Esophagus squamous epithelium (tissue), 5 donors: Measurements from ENCODE around the gene CERT1. TPM values are rescaled to one million over a fixed set of nuclear protein-coding genes. Genes with fewer than 3 reads are reported as not detected.
"Not testable (repeated sequence)": the region's sequence is repeated elsewhere in the genome, so short reads cannot be mapped to it uniquely, and the experiment has no call there.

Experiments used
- DNase-seq: peaks from one replicate; lab custom pipeline; 2025; lab: John Stamatoyannopoulos, UW
- H3K27ac ChIP-seq, 4 donors: fragments of 200-600 bp; sonication (generic); one replicate each; pipeline ENCODE4 v1.5.1; 2016 to 2019; ENCODE audit warnings: mild to moderate bottlenecking in 1 of 4
- H3K27me3 ChIP-seq, 4 donors: fragments of 200-600 bp; sonication (generic); 1 replicate in 3 of 4; 2 replicates in 1 of 4; pipeline versions ENCODE4 v1.5.1 to v1.6.0; 2017 to 2021; ENCODE audit warnings: antibody characterized with exemption in 1 of 4
- H3K36me3 ChIP-seq, 3 donors: fragments of 200-600 bp; sonication (generic); one replicate each; pipeline ENCODE4 v1.5.1; 2016 to 2019
- H3K4me1 ChIP-seq, 3 donors: fragments of 200-600 bp; sonication (generic); one replicate each; pipeline ENCODE4 v1.5.1; 2017 to 2019
- H3K4me3 ChIP-seq, 4 donors: fragments of 200-600 bp; sonication (generic); 1 replicate in 3 of 4; 2 replicates in 1 of 4; pipeline ENCODE4 v1.5.1; 2016 to 2019; ENCODE audit warnings: mild to moderate bottlenecking in 2 of 4, moderate library complexity in 1 of 4
- H3K9me3 ChIP-seq, 3 donors: fragments of 200-600 bp; sonication (generic); one replicate each; pipeline ENCODE4 v1.5.1; 2016 to 2019
- POLR2A ChIP-seq, 4 donors: fragments of 450-650 bp; IDR thresholded peaks; one replicate each; pipeline ENCODE4 v1.6.1; 2017; ENCODE audit warnings: antibody characterized with exemption in 4 of 4, mild to moderate bottlenecking in 4 of 4, moderate library complexity in 3 of 4
- WGBS, 2 donors: methylation state at CpG; one replicate each; pipeline ENCODE4 v1.1.5; 2018; 5-methylcytosine and 5-hydroxymethylcytosine counted together
- intact Hi-C: fragments of 100-400 bp; cut with DNase I; formaldehyde crosslinking; loops from one replicate; pipeline ENCODE4 v1.15.0; 2022
- total RNA-seq, 4 donors: library from RNA; depleted of rRNA; stranded (reverse); fragments of >200 nt; gene quantifications; one replicate each; pipeline ENCODE4 v1.1.0, GENCODE V29; 2016
- TF ChIP-seq, protein P1 (sequence below), 6 experiments: fragments of 450-650 bp in 4 of 6; fragments of 200-600 bp in 2 of 6; sonication (generic) in 2 of 6; IDR thresholded peaks; one replicate each; pipeline ENCODE4 v1.5.1; 2016 to 2019; ENCODE audit warnings: antibody characterized with exemption in 6 of 6, mild to moderate bottlenecking in 4 of 6, moderate library complexity in 4 of 6
- donor health status: DM: yes; HTN: yes; CAD: no.

The CERT1 gene
- total RNA-seq, 4 donors from 2014 or later, result 19.8 to 29.9 (median 24.4) TPM

DNA sequence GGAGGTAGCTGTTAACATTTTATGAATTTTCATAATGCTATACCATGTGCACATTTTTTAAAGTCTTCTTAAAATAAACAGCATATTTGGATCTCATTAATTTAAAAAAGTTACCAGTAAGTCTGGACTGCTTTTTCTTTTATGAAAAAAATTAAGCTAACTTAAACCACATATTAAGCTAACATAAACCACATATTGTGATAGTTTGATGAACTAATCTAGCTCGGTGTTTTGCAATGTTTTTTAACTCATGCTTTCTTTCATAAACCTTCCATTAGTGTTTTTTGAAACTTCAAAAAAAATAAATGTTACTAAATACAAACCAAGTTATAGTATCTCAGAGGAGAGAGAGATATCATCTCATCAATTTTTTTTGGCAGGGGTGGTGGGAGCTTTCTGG is 26.8 kb upstream of the CERT1 start:
- no peak for DNase-seq
- intact Hi-C loops, result no loop called here
- H3K4me1 ChIP-seq, result peaks cover 0 to 34% (median 9%) of the 10 kb centered on the region in 3 donors
- H3K27me3 ChIP-seq, result no peaks in the 10 kb centered on the region
- peaks cover 0 to 14% (median 6%) of the 10 kb centered on the region in 3 donors for H3K9me3 ChIP-seq
- H3K4me3 ChIP-seq, result no peak overlapping the region
- 32 to 47% methylated on average over 1 of the region's 1 CpG for WGBS, 2 donors
- H3K27ac ChIP-seq, result no peak overlapping the region
- peaks cover 0 to 12% (median 0%) of the 10 kb centered on the region in 3 donors for H3K36me3 ChIP-seq
- TF ChIP-seq, protein P1, sequence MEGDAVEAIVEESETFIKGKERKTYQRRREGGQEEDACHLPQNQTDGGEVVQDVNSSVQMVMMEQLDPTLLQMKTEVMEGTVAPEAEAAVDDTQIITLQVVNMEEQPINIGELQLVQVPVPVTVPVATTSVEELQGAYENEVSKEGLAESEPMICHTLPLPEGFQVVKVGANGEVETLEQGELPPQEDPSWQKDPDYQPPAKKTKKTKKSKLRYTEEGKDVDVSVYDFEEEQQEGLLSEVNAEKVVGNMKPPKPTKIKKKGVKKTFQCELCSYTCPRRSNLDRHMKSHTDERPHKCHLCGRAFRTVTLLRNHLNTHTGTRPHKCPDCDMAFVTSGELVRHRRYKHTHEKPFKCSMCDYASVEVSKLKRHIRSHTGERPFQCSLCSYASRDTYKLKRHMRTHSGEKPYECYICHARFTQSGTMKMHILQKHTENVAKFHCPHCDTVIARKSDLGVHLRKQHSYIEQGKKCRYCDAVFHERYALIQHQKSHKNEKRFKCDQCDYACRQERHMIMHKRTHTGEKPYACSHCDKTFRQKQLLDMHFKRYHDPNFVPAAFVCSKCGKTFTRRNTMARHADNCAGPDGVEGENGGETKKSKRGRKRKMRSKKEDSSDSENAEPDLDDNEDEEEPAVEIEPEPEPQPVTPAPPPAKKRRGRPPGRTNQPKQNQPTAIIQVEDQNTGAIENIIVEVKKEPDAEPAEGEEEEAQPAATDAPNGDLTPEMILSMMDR (IDR thresholded peaks at IDR 0.05), result no peak
- TF ChIP-seq POLR2A (IDR thresholded peaks at IDR 0.05), result no peak

DNA sequence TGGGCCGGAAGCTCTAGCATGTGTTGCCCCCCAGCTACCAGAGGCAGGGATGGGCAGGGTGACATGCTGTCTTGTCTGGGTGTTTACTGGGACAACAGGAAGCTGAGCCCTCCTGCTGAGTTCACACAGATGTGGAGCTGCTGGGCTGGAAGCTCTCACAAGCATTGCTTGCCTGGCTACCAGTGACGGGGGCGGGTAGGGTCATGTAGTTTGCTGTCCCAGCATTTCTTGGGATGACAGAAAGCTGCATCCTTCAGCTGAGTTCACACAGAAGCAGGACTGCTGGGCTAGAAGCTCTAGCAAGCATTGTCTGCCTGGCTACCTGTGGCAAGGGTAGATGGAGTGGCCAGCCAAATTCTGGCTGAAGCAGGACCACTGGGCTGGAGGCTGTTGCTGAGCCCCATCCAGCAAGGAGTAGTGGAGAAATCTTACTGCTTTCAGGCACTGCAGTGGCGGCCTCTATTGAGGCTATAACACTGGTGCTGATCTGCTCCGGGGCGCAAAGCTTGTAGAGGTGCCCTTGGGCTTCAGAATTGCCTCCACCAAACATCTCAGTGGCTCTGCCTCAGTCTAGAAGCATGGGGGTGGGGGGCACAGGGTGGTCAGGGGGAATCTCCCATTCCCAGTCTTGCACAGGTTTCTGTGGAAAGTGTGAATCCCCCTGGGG is 25.4 kb upstream of the CERT1 start:
- intact Hi-C loops, result no loop called here
- Histone ChIP-seq H3K4me3 (no peak overlapping the region), H3K27ac (no peak overlapping the region), H3K27me3 (no peaks in the 10 kb centered on the region), H3K4me1 (peaks cover 0 to 34% (median 9%) of the 10 kb centered on the region in 3 donors), H3K9me3 (peaks cover 0 to 14% (median 6%) of the 10 kb centered on the region in 3 donors), H3K36me3 (peaks cover 0 to 12% (median 0%) of the 10 kb centered on the region in 3 donors)
- DNase-seq, result no peak
- TF ChIP-seq POLR2A (IDR thresholded peaks at IDR 0.05), result no peak
- TF ChIP-seq, protein P1 (IDR thresholded peaks at IDR 0.05), result no peak
- 86 to 100% methylated on average over 1 to 3 of the region's 6 CpGs for WGBS, 2 donors

DNA sequence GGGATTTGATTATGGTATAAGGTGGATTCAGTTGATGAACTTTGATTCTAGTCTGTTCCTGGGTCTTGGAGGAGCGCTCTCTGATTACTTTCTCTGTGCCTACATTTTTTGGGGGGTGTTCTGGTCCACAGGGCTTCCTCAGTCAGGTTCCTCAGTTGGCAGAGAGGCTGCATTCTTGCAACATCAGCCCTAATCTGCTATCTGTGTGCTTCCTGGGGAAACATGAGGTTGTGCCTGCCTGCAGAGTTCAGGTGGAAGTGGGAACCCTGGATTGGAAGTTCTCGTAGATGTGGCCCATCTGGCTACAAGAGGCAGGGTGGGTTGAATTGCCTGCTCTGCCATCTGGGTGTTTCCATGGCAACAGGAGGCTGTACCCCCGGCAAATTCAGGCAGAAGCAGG is 24.7 kb upstream of the CERT1 start:
- intact Hi-C loops, result no loop called here
- WGBS, 2 donors, result 83 to 95% methylated on average over 2 to 3 of the region's 3 CpGs
- TF ChIP-seq, protein P1 (IDR thresholded peaks at IDR 0.05), result no peak
- TF ChIP-seq POLR2A (IDR thresholded peaks at IDR 0.05), result no peak

DNA sequence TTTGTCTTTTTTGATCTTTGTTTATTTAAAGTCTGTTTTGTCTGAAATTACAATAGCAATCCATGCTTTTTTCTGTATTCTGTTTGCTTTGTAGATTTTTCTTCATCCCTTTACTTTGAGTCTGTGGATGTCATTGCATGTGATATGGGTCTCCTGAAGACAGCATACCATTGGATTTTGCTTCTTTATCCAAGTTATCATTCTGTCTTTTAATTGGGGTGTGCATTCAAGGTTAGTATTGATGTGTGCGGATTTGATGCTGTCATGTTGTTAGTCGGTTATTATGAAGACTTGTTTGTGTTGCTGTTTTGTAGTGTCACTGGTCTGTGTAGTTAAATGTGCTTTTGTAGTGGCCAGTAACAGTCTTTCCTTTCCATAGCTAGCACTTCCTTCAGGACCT is 23.3 kb upstream of the CERT1 start:
- H3K27ac ChIP-seq, result no peak overlapping the region
- 85 to 100% methylated on average over 2 of the region's 2 CpGs for WGBS, 2 donors
- H3K27me3 ChIP-seq, result no peaks in the 10 kb centered on the region
- peaks cover 0 to 32% (median 9%) of the 10 kb centered on the region in 3 donors for H3K4me1 ChIP-seq
- H3K4me3 ChIP-seq, result no peak overlapping the region
- intact Hi-C loops, result no loop called here
- no peak for TF ChIP-seq POLR2A (IDR thresholded peaks at IDR 0.05)
- TF ChIP-seq, protein P1 (IDR thresholded peaks at IDR 0.05), result no peak
- DNase-seq, result no peak
- H3K36me3 ChIP-seq, result peaks cover 0 to 12% (median 0%) of the 10 kb centered on the region in 3 donors
- peaks cover 0 to 14% (median 6%) of the 10 kb centered on the region in 3 donors for H3K9me3 ChIP-seq

More for the DNA sequence above, 24.7 kb upstream of the CERT1 start:
- H3K36me3 ChIP-seq, result peaks cover 0 to 12% (median 0%) of the 10 kb centered on the region in 3 donors
- H3K9me3 ChIP-seq, result peaks cover 0 to 14% (median 6%) of the 10 kb centered on the region in 3 donors
- no peak for DNase-seq
- H3K27ac ChIP-seq, result no peak overlapping the region
- H3K4me1 ChIP-seq, result peaks cover 0 to 34% (median 9%) of the 10 kb centered on the region in 3 donors
- no peak overlapping the region for H3K4me3 ChIP-seq
- no peaks in the 10 kb centered on the region for H3K27me3 ChIP-seq

DNA sequence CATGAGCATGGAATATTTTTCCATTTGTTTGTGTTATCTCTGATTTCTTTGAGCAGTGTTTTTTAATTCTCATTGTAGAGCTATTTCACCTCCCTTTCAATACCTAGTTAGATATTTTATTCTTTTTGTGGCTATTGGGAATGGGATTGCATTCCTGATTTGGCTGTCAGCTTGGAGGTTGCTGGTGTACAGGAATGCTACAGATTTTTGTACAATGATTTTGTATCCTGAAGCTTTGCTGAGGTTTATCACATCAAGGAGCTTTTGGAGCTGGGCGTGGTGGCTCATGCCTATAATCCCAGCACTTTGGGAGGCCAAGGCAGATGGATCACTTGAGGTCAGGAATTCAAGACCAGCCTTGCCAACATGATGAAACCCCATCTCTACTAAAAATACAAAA is 22.3 kb upstream of the CERT1 start:
- H3K27ac ChIP-seq, DNase-seq, H3K27me3 ChIP-seq, intact Hi-C loops, H3K4me3 ChIP-seq: not testable (repeated sequence)
- peaks cover 0 to 12% (median 0%) of the 10 kb centered on the region in 3 donors for H3K36me3 ChIP-seq
- 83 to 100% methylated on average over 1 of the region's 1 CpG for WGBS, 2 donors
- peaks cover 0 to 22% (median 9%) of the 10 kb centered on the region in 3 donors for H3K4me1 ChIP-seq
- H3K9me3 ChIP-seq, result peaks cover 0 to 14% (median 6%) of the 10 kb centered on the region in 3 donors
